Thoracic aorta (tissue), 2 donors: ENCODE data around the gene SPINK8. TPM values are rescaled to one million over a fixed set of nuclear protein-coding genes. Genes with fewer than 3 reads are reported as not detected.
A peak's percentile ranks its signal among the peaks of the same experiment; 100 is the strongest.

Experiments used
- ATAC-seq: fragments of 150-250 bp; one replicate; pipeline ENCODE4 v1.8.0; 2017; ENCODE audit warnings: low read depth; ENCODE audit not compliant: insufficient number of reproducible peaks, low FRiP score
- DNase-seq: peaks from one replicate; pipeline ENCODE4 v3.0.0-alpha.2; 2020; ENCODE audit warnings: low spot score
- H3K27ac ChIP-seq, 2 donors: fragments of 200-600 bp; sonication (generic); 1 replicate in 1 of 2; 2 replicates in 1 of 2; pipeline ENCODE4 v1.5.1; 2016; ENCODE audit warnings: mild to moderate bottlenecking in 2 of 2, moderate library complexity in 2 of 2
- H3K27me3 ChIP-seq: fragments of 200-600 bp; sonication (generic); replicated peaks from 2 replicates; pipeline ENCODE4 v1.6.0; 2016; ENCODE audit warnings: mild to moderate bottlenecking; ENCODE audit not compliant: insufficient read depth
- H3K36me3 ChIP-seq: fragments of 200-600 bp; sonication (generic); one replicate; pipeline ENCODE4 v1.5.1; 2016
- H3K4me1 ChIP-seq, 2 donors: fragments of 200-600 bp; sonication (generic); 1 replicate in 1 of 2; 2 replicates in 1 of 2; pipeline versions ENCODE4 v1.5.1 to v1.6.0; 2016; ENCODE audit warnings: low read depth in 2 of 2, mild to moderate bottlenecking in 1 of 2; ENCODE audit not compliant: control insufficient read depth in 1 of 2
- H3K4me3 ChIP-seq: fragments of 200-600 bp; sonication (generic); 2 replicates; pipeline ENCODE4 v1.5.1; 2016; ENCODE audit warnings: mild to moderate bottlenecking
- H3K9me3 ChIP-seq: fragments of 200-600 bp; sonication (generic); 2 replicates; pipeline ENCODE4 v1.5.1; 2016
- CTCF ChIP-seq: fragments of 200-600 bp; sonication (generic); IDR thresholded peaks from one replicate; pipeline ENCODE4 v1.5.1; 2019; ENCODE audit warnings: antibody characterized with exemption
- total RNA-seq, 2 donors: library from RNA; depleted of rRNA; stranded (reverse); fragments of >200 nt; gene quantifications; one replicate each; pipeline versions ENCODE4 v1.1.0 to v1.2.3, GENCODE V29; 2016

The SPINK8 gene
- total RNA-seq, 2 donors from 2014 or later, result not detected

- DNase-seq, result no peak
- Histone ChIP-seq H3K27me3 (no peaks in the 10 kb centered on the region), H3K4me1 (no peaks in the 10 kb centered on the region), H3K4me3 (no peak overlapping the region), H3K9me3 (no peaks in the 10 kb centered on the region), H3K36me3 (no peaks in the 10 kb centered on the region), H3K27ac (no peak overlapping the region)
- TF ChIP-seq CTCF, result no peak
- no peak for ATAC-seq
Observed at GRCh38 chr3:48276911-48277641, 56.4 kb downstream of the SPINK8 start.

- Histone ChIP-seq H3K27ac (no peak overlapping the region), H3K4me1 (no peaks in the 10 kb centered on the region), H3K27me3 (no peaks in the 10 kb centered on the region), H3K4me3 (no peak overlapping the region), H3K36me3 (no peaks in the 10 kb centered on the region), H3K9me3 (no peaks in the 10 kb centered on the region)
- DNase-seq (no peak), ATAC-seq (no peak)
- no peak for TF ChIP-seq CTCF
Observed at GRCh38 chr3:48275287-48276027, 58.0 kb downstream of the SPINK8 start.

- DNase-seq, result no peak
- TF ChIP-seq CTCF, result no peak
- Histone ChIP-seq H3K27ac (no peak overlapping the region), H3K4me3 (no peak overlapping the region), H3K27me3 (no peaks in the 10 kb centered on the region), H3K4me1 (no peaks in the 10 kb centered on the region), H3K36me3 (no peaks in the 10 kb centered on the region), H3K9me3 (no peaks in the 10 kb centered on the region)
- no peak for ATAC-seq
Observed at GRCh38 chr3:48274452-48274851, 59.0 kb downstream of the SPINK8 start.

GRCh38 chr3:48273594-48274211 is 59.8 kb downstream of the SPINK8 start:
- DNase-seq, result no peak

More at GRCh38 chr3:48273594-48274211, 59.8 kb downstream of the SPINK8 start:
- Histone ChIP-seq H3K27ac (no peak overlapping the region), H3K4me1 (no peaks in the 10 kb centered on the region), H3K9me3 (no peaks in the 10 kb centered on the region), H3K27me3 (no peaks in the 10 kb centered on the region), H3K4me3 (no peak overlapping the region), H3K36me3 (peaks cover 5% of the 10 kb centered on the region)
- peak; percentile 77 for TF ChIP-seq CTCF
- no peak for ATAC-seq
